HG03460 (cell line): Measurements from ENCODE around the gene PRDM10.

Experiments
- ATAC-seq: cut with Tn5 transposase; IDR thresholded peaks from one replicate; pipeline ENCODE4 v1.9.1; 2021; ENCODE audit not compliant: unreplicated experiment

Gene PRDM10

GRCh38 chr11:129947474-129947873 lies 55.2 kb downstream of the PRDM10 start:
- no peak for ATAC-seq

GRCh38 chr11:129946965-129947364 lies 55.7 kb downstream of the PRDM10 start:
- ATAC-seq = no peak

GRCh38 chr11:129946256-129946655 lies 56.4 kb downstream of the PRDM10 start:
- no peak for ATAC-seq

GRCh38 chr11:129945373-129945772 lies 57.3 kb downstream of the PRDM10 start:
- ATAC-seq = no peak

- no peak for ATAC-seq
Observed at GRCh38 chr11:129944696-129945095, 57.9 kb downstream of the PRDM10 start.

GRCh38 chr11:129943036-129943435 lies 59.6 kb downstream of the PRDM10 start:
- no peak for ATAC-seq

GRCh38 chr11:129939510-129939909 lies 63.1 kb downstream of the PRDM10 start:
- no peak for ATAC-seq

- no peak for ATAC-seq
Observed at GRCh38 chr11:129938764-129939163, 63.9 kb downstream of the PRDM10 start.

GRCh38 chr11:129937592-129938238 lies 64.9 kb downstream of the PRDM10 start:
- ATAC-seq = no peak

GRCh38 chr11:129935723-129936122 lies 66.9 kb downstream of the PRDM10 start:
- ATAC-seq = no peak

GRCh38 chr11:129933891-129934290 lies 68.7 kb downstream of the PRDM10 start:
- no peak for ATAC-seq

GRCh38 chr11:129933262-129933661 lies 69.4 kb downstream of the PRDM10 start:
- no peak for ATAC-seq

- no peak for ATAC-seq
Observed at GRCh38 chr11:129932381-129933067, 70.1 kb downstream of the PRDM10 start.

GRCh38 chr11:129930743-129931142 lies 71.9 kb downstream of the PRDM10 start:
- no peak for ATAC-seq

GRCh38 chr11:129930296-129930695 lies 72.3 kb downstream of the PRDM10 start:
- no peak for ATAC-seq

GRCh38 chr11:129929721-129930120 lies 72.9 kb downstream of the PRDM10 start:
- ATAC-seq = no peak

- ATAC-seq = no peak
Observed at GRCh38 chr11:129928923-129929692, 73.5 kb downstream of the PRDM10 start.

GRCh38 chr11:129922674-129923073 lies 80.0 kb downstream of the PRDM10 start:
- ATAC-seq = no peak

GRCh38 chr11:129918361-129918760 lies 84.3 kb downstream of the PRDM10 start:
- ATAC-seq = no peak

- no peak for ATAC-seq
Observed at GRCh38 chr11:129917231-129917630, 85.4 kb downstream of the PRDM10 start.

GRCh38 chr11:129911298-129911697 lies 91.3 kb downstream of the PRDM10 start:
- no peak for ATAC-seq

GRCh38 chr11:129910360-129910759 lies 92.3 kb downstream of the PRDM10 start:
- ATAC-seq = no peak
